ENCODE measurements around the gene LRP1-AS.

Gene LRP1-AS

GRCh38 chr12:57166971-57167371 lies 19.6 kb upstream of the LRP1-AS start:
- H3K27ac ChIP-seq: no peak overlapping the region

GRCh38 chr12:57165741-57166140 lies 18.3 kb upstream of the LRP1-AS start:
- no peak overlapping the region for H3K27ac ChIP-seq
- TF ChIP-seq CTCF (conservative IDR thresholded peaks at IDR 0.05): no peak

More at GRCh38 chr12:57166971-57167371, 19.6 kb upstream of the LRP1-AS start:
- no peak for TF ChIP-seq CTCF (conservative IDR thresholded peaks at IDR 0.05)

- no peak for TF ChIP-seq CTCF (conservative IDR thresholded peaks at IDR 0.05)
- H3K27ac ChIP-seq: no peak overlapping the region
These were observed 17.7 kb upstream of the LRP1-AS start for GRCh38 chr12:57164966-57165625.

GRCh38 chr12:57164454-57164853 lies 17.0 kb upstream of the LRP1-AS start:
- no peak for TF ChIP-seq CTCF (conservative IDR thresholded peaks at IDR 0.05)
- H3K27ac ChIP-seq: no peak overlapping the region

GRCh38 chr12:57162553-57163125 lies 15.2 kb upstream of the LRP1-AS start:
- no peak for TF ChIP-seq CTCF (conservative IDR thresholded peaks at IDR 0.05)
- no peak overlapping the region for H3K27ac ChIP-seq

GRCh38 chr12:57161491-57161890 lies 14.1 kb upstream of the LRP1-AS start:
- TF ChIP-seq CTCF (conservative IDR thresholded peaks at IDR 0.05): no peak
- no peak overlapping the region for H3K27ac ChIP-seq

GRCh38 chr12:57160741-57161140 lies 13.3 kb upstream of the LRP1-AS start:
- no peak for TF ChIP-seq CTCF (conservative IDR thresholded peaks at IDR 0.05)
- H3K27ac ChIP-seq: no peak overlapping the region

Data from VCaP (cell line).